Hindlimb muscle (tissue), 1 donor: ENCODE data around the gene WDR47. TPM values are rescaled to one million over a fixed set of nuclear protein-coding genes. Genes with fewer than 3 reads are reported as not detected.
"Not testable (repeated sequence)": the region's sequence is repeated elsewhere in the genome, so short reads cannot be mapped to it uniquely, and the experiment has no call there.

Experiments used
- DNase-seq: peaks from one replicate; pipeline ENCODE4 v3.0.0-alpha.2; 2013
- polyA plus RNA-seq: library from polyadenylated mRNA; unstranded; fragments of 120-200 nt; gene quantifications from one replicate; pipeline ENCODE4 v1.2.1, GENCODE V29; 2013; ENCODE audit not compliant: insufficient read length

Gene WDR47
- polyA plus RNA-seq, result 10.8 TPM

DNA sequence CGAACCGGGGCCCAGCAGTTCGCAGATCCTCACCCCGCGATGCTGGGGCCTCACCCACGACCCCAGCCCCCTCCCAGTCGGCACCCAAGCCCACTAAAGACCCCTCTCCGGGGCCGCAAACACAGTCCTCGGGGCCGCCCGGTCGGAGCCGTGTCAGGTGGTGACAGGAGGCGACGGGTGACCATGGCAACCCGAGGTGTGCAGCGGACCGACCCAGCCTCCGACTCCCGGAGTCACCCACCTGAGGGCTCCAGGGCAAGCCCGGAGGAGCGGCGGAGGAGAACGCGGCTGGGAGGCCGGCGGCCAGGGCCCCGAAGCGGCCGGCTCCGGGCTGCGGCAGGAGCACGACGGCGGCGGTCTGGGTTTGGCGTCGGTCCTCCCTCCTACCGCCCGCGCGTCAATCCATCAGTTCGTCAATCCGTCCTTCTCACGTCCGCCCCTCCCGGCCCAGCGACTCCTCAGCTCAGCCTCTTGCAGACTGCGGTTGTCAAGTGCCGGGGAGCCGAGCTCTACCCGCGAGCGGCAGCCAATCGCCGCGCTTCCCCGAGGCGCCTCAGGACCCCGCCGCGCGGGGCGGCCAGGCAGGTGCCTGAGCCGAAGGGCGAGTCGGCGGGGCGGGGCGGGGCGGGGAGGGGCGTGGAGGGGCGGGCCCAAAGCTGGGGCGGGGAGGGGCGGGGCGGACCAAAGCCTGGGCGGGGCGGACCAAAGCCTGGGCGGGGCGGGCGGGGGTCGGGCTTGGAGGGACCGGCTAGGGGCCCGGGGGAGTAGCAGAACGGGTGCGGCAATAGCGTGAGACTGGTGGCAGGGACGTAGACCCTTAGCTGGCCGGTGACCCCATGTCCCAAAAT is at the start of gene WDR47:
TSS of gene WDR47 (minus strand) at position 482 of the 848 bp plus-strand sequence. CDS start 18,590 bp downstream, outside the sequence.
- DNase-seq, result peak; percentile 93

DNA sequence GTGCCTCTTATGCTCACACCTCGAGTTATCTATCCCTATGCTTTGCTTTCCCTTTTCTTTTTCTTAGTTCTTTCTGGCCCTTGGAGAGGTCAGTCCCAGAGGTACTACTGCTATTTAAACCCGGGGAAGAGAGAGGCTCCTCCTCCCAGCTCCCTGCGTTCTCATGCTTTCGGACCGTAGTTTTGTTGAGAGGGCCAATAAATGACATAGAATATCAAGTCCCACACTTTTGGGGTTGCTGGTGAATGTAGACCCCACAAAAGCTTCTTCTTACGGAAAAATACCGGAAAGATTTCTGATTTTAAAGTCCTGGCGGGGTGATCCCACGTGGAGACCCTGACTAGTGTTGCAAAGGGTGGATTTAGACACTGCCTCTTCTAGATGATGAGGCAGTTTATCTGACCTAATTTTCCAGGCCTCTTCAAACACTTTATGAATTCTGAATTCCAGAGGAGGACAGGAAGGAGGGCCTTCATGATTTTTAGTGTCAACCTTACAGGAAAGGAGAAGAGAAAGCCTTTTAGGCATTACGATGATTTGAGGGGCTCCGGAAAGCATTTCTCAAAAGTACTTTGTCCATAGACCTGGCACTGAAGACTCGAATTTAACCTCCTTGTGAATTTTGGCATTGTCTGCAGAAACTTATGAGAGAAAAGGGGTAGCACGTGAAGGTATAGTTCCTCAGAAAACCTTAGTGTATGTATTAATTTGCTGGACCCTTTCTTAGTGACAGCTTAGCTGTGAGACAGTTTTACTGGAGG is 49.4 kb upstream of the WDR47 start:
- no peak for DNase-seq

DNA sequence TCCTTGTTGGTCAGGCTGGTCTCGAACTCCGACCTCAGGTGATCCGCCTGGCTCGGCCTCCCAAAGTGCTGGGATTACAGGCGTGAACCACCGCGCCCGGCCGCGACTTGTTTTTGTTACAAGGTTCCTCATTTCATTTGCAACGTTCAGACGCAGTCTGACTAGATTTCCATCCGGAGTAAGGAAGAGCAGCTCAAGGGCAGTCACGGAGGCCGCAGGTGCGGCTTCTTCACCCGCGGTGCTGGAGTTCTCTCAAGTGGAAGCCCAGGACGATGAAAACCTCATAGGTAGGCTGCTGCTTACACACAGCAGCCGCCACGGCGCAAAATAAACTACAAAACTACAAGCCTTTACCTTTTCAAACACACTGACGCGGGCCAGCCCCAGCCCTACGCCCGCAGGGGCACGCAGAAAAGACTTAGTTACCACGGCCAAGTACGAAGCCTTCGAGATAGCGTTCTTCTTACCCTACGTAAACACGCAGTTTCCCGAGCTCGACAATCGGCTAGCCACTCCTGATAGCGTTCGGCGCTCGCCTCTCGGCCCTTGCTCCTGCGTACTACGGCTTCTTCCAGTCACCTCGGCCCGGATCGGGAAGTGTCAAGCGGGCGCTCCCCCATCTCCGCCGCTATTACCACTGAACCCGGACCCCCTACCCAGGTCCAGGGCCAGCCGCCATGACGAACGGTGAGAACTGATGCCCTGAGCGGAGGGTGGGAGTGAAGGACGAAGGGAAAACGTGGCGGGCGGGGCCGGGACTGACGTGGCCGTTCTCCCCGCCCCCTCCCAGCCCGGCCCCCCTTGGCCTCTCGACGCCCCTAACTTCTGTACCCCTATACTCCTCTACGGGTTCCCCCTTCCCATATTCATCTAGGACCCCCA is 48.5 kb upstream of the WDR47 start, which contains the start of gene TMEM167B:
TSS of gene TMEM167B (plus strand) at position 569 of the 882 bp plus-strand sequence. CDS start at position 678, 109 bp downstream.
- peak; percentile 93 for DNase-seq

DNA sequence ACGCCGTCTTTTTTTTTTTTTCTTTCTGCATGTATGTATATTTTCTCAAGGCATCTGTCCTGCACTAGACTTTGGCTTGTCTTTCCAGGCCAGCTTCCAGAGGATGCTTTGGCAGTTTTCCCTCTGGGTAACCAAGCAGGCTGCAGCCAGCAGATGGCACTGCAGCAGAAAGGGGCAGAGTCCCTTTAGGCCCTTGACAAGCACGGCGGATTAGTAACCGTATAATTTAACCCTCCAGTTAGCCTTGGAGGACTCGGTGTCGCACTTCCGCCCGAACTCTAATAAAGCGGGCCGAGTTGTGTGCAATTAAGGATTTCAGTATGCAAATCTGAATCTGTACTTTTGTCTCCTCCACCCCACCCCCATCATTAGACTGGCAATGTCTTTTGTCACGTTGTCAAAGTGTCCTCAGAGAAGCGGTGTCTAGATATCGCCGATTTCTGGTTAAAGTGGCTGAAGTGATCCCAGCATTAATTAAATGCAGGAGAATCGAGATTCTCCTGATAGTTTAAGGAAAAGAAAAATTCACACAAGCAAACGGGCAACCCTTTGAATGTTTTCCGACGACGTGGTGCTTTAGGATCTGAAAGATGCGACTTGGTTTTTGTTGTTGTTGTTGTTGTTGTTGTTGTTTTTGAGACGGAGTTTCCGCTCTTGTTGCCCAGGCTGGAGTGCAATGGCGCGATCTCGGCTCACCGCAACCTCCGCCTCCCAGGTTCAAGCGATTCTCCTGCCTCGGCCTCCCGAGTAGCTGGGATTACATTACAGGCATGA is 47.5 kb upstream of the WDR47 start:
- DNase-seq, result peak; percentile 65

DNA sequence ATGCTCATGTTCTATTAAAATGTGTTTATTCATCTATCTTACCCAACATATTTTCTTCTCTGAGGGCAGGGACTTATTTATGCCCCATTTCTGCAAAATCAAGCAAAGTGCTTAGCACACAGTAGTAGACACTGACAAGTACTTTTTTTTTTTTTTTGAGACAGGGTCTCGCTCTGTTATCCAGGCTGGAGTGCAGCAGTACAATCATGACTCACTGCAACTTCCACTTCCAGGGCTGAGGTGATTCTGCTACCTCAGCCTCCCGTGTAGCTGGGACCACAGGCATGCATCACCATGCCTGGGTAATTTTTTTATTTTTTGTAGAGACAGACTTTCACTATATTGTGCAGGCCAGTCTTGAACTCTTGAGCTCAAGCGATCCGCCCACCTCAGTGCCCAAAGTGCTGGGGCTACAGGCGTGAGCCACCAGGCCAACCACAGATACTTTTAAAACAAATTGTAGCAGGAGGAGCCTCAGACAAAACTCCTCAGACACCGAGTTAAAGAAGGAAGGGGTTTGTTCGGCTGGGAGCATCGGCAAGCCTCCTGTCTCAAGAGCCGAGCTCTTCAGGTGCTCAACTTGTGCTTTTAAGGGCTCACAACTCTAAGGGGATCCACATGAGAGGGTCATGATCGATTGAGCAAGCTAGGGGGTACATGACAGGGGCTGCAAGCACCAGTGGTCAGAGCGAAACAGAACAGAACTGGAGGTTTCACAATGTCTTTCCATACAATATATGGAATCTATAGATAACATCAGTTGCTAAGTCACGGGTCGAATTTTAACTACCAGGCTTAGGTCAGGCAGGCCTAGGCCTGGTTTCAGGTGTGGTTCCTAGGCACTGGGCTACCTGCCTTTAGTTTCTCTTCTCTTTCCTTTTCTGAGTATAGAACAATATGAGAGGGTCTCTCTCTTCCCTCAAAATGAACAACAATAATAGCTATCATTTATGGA is 42.9 kb upstream of the WDR47 start:
- DNase-seq, result no peak

DNA sequence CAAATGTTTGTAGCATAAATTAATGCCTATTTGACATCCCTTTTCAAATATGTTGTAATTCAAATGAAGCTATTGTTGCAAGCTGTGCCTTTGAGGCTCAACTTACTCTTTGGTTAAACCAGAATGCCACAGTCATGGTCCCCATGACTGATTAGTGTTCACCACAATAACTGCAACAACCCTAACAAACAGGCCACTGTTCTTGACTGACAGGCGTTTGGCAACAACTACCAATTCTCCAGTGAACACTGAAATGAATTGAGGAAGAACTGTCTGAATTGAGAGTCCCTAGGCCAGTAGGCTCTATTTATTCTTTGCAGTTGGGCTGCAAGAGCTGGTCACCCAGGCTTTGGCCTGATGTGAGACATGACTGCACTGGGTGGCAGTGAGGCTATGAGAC is 42.0 kb upstream of the WDR47 start:
- DNase-seq, result no peak

DNA sequence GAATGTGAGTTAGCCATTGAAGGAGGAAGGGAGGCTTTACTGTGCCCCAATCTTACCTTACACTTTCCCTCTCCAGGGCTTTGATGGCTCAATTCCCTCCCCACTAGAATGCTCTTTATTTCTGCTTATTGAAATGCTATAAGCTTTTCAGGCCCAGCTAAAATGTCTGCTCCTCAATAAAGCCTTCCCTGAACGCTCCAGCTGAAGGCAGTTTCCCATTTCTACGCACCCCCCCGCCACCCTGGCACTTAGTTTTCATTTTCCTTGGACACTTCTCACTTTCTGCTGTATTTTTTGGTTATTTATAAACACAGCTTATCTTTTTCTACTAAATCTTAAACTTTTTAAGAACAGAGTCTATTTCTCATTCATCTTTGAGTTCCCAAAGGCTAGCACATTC is 41.6 kb upstream of the WDR47 start:
- no peak for DNase-seq

DNA sequence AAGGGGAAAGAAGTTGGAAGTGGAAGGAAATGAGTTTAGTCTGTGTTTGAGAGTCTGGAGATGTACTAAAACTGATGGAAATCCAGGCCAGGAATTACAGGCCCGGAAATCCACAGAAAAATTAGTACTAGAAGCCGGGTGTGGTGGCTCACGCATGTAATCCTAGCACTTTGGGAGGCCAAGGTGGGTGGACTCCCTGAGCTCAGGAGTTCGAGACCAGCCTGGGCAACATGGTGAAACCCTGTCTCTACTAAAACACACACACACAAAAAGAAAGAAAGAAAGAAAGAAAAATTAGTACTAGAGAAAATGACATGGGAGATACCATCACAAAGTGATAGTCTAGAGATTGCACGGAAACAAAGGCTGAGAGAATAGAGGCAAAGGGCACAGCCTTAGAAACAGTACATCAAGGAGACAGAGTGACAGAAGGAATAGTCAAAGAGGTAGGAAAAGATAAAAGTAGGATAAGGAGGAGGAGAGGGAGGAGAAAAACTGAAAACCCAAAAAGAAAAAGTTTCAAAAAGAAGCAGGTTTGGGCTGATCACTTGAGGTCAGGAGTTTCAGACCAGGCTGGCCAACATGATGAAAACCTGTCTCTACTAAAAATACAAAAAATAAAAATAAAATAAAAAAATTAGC is 38.7 kb upstream of the WDR47 start:
- no peak for DNase-seq

DNA sequence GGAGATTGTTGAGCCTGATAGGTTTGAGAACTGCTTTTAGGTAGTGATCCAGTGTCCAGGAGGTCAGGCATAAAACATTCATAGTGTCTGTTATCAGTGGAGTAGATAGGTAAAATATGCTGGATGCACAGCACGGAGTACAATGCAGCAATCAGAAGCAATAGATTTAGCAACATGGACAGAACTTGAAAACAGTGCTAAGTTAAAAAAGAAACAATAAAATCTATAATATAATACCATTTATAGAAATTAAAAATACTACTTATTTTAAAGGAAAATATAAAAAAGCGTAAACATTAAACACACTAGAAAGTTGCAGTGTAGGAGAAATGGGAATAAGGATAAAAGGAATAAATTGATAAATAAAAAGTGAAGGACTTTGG is 37.3 kb upstream of the WDR47 start:
- DNase-seq, result no peak

DNA sequence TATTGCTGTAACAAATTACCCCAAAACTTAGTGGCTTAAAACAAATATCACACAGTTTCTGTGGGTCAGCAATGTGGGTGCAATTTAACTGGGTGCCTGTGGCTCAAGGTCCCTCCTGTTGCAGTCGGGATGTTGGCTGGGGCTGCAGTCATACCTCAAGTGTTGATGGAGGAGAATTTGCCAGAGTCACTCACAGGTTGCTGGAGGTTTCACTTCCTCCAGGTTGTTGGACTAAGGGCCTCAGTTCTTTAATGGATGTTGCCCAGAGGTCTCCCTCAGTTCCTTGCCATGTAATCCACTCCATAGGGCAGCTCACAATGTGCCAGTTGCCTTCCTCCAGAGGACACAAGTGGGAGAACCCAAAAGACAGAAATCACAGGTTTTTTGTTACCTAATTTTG is 36.4 kb upstream of the WDR47 start:
- DNase-seq, result no peak

DNA sequence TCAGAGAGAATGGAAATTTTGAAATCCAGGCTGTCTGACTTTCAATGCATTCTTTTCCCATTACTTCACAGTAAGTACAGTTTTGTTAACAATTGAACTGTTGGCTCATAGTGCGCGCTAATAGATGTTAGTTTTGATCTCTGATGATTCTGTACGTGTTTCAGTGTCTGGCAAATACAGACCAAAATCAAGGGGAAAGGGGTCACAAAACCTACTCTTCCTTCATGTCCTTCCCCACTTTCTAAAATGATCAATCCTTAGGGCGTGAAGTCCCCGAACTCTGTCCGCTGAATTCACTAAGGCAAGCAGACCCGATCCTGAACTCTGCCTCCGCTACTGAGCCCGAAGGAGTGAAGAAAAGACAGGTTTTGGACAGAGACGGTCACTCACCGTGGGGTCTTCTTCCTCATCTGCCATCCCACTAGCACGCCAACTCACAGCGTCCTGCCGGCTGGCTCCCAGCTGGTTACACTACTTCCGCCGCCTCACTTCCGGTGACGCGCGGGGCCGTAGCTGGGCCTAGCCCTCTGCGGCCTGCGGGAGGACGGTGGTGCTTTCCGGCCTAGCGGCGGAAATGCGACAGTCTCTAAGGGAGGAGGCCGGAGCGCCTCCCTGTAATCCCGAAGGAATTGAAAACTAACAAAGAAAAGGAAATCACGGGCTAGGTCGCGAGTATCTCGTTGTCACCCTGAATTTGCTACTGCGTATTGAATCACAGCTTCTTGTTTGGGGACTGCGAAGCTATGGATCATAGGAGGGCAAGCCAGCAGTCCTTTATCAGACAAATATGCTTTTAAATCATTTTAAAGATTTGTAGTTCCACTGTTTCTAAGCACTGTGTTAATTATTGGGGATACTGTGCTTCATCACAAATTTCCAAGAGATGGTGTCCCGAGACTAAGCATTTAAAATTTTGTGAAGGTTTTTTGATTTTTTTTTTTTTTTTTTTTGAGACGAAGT is 33.9 kb upstream of the WDR47 start, which contains the start of gene TAF13:
TSS of gene TAF13 (minus strand) at position 473 of the 960 bp plus-strand sequence. CDS start at position 417, 56 bp downstream.
- peak; percentile 96 for DNase-seq

DNA sequence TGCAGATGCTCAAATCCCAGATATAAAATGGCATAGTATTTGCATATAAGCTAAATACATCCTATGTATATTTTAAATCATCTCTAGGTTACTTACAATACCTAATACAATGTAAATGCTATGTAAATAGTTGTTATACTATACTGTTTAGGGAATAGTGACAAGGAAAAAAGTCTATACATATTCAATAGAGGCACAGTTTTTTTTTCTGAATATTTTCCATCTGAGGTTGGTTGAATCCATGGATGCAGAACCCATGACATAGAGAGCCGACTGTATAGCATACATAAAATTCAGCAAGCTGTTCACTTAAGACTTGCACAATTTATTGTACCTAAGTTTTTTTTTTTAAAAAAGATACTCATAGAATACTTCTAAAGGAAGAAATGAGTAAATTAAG is 27.4 kb upstream of the WDR47 start:
- no peak for DNase-seq

DNA sequence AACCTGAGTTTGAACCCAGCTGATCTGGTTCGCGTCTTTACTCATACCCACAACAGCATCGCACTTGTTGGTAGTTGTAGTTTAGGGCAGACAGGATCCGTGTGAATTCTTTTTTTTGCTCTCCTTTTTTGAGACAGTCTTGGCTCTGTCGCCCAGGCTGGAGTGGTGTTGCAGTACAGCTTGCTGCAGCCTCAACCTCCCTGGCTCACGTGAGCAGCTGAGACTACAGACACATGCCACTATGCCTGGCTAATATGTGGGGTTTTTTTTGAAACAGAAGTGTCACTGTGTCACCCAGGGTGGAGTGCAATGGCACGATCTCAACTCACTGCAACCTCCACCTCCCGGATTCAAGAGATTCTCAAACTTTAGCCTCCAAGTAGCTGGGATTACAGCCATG is 26.0 kb upstream of the WDR47 start:
- DNase-seq, result no peak

DNA sequence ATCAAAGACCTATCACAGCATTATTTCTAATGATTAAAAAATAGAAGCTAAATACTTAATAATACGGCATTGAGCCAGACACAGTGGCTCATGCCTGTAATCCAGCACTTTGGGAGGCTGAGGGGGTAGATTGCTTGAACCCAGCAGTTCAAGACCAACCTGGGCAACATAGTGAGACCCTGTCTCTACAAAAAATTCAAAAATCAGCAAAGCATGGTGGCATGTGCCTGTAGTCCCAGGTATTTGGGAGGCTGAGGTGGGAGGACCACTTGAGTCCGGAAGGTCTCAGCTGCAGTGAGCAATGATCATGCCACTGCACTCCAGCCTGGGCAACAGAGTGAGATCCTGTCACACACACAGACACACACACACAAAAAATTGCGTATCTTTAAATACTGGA is 23.2 kb upstream of the WDR47 start:
- DNase-seq, result no peak

DNA sequence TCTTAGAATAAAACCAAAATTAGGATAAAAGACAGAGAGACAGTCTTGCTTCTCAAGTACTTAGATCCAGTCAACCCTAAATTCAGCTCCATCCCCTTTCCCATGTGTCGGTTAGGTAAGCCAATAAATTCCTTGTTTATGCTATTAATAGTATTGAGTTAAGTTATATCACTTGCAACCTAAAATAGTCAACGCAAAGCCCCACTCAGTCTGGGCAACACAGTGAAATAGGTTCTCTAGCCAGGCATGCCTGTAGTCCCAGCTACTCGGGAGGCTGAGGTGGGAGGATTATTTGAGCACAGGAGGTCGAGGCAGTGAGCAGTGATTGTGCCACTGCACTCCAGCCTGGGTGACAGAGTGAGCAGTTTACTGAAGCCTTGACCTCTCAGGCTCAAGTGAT is 19.3 kb upstream of the WDR47 start:
- DNase-seq, result no peak

DNA sequence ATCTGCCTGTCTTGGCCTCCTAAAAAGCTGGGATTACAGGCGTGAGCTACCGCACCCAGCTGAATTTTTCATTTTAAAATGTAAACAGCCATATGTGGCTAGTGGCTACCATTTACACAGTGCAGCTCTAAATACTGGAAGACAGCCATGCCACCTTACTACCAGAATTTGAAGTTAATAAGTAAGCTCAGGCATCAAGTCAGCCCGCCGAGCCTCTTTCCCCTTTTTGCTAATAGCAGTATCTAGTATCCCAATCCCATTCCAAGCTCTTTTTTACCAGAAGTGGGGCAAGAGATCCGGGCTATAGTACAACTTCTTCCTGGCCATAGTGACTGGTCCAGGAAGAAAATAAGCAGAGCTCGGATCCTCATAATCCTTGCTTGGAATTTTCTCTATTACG is 18.8 kb upstream of the WDR47 start:
- no peak for DNase-seq

DNA sequence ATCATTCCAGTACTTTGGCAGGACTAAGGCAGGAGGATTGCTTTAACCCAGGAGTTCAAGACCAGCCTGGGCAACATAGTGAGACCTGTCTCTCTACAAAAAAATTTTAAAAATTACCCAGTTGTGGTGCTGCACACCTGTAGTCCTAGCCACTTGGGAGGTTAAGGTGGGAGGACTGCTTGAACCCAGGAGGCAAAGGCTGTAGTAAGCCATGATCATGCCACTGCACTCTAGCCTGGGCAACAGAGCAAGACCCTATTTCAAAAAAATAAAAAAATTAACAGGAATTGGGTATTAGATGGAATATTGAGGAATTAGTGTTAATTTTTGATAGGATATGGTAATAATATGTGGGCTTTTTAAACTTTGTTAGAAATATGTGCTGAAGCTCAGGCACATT is 17.1 kb upstream of the WDR47 start:
- no peak for DNase-seq

DNA sequence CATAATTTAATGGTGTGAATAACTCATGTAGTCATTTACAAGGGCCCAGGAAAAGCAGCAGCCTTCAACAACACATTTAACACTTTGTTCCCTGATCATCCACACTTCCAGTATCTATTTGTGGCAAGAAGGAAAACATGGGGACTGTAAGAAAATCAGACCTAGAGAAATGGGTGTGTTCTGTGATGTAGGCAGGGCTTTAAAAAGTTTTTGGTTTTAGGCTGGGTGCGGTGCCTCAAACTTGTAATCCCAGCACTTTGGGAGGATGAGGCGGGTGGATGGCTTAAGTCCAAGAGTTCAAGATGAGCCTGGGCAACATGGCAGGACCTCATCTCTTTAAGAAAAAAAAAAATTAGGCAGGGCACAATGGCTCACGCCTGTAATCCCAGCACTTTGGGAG is 14.2 kb upstream of the WDR47 start:
- no peak for DNase-seq

DNA sequence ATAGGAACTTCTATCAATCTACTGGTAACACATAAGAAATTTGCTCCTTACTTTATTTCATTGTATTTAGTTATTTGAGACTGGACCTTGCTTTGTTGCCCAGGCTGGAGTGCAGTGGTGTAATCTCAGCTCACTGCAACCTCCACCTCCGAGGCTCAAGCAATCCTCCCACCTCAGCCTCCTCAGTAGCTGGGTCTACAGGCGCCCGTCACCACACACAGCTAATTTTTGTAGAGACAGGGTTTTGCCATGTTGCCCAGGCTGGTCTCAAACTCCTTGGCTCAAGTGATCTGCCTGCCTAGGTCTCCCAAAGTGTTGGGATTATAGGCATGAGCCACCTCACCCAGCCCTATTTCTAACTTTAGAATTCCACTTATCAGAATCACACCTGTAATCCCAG is 10.2 kb upstream of the WDR47 start:
- DNase-seq, result not testable (repeated sequence)
